Right forelimb (tissue), 1 donor: ENCODE results near the gene CES5A.
"Not testable (repeated sequence)": the region's sequence is repeated elsewhere in the genome, so short reads cannot be mapped to it uniquely, and the experiment has no call there.

Source experiments
- DNase-seq: peaks from one replicate; pipeline ENCODE4 v3.0.0-alpha.2; 2018

CES5A gene, protein sequence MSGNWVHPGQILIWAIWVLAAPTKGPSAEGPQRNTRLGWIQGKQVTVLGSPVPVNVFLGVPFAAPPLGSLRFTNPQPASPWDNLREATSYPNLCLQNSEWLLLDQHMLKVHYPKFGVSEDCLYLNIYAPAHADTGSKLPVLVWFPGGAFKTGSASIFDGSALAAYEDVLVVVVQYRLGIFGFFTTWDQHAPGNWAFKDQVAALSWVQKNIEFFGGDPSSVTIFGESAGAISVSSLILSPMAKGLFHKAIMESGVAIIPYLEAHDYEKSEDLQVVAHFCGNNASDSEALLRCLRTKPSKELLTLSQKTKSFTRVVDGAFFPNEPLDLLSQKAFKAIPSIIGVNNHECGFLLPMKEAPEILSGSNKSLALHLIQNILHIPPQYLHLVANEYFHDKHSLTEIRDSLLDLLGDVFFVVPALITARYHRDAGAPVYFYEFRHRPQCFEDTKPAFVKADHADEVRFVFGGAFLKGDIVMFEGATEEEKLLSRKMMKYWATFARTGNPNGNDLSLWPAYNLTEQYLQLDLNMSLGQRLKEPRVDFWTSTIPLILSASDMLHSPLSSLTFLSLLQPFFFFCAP

GRCh38 chr16:55875273-55875672 is at the start of gene CES5A:
CES5A (minus strand) TSS chr16:55875373; CDS start chr16:55875221, 152 bp downstream.
- no peak for DNase-seq

DNA sequence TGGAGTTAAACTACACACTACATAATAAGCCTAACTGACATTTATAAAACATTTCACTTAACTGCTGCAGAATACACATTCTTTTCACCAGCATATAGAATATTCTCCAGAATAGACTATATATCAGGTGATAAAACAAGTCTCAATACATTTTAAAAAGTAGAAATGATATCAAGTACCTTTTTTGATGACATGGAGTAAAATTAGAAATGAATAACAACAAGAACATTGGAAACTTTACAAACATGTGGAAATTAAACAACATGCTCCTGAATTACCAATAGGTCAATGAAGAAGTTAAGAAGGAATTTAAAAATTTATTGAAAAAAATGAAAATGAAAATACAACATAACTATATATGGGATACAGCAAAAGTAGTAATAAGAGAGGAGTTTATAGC is 47.5 kb upstream of the CES5A start:
- DNase-seq, result no peak

- DNase-seq, result no peak
Observed at GRCh38 chr16:55917373-55918160, 42.4 kb upstream of the CES5A start.

DNA sequence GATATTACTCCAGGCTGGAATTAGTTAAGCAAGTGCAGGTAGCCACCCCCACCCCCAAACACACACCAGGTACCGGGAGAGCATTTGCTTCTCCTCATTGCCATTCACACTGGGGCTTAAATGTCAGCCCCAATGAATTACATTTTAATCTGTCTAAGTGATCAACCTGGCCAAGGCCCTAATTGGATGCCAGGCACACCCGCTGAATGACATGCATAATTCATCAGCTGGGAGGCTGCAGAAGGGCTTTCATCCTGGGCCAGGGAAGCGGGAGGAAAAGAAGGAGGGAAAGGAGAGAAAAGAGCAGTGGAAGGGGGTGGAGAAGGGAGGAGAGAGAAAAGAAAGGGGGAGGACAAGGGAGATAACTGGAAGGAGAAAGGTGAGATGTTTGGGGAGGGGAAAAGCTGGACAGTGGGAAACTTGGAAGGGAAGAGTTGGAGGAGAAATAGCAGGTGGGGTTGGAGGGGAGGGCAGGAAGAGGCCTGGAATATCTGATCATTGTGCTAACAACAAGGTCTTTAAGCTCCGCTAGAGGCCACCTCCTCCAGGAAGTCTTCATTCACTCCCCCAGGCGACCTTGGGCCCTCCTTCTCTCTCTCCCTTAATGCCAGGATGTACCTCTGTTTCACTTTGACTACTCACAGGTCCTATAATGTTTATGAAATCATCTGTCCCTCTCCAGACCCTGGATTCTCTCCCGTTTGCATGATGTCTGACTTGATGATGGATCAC is 40.1 kb upstream of the CES5A start:
- no peak for DNase-seq

- no peak for DNase-seq
Observed at GRCh38 chr16:55914383-55914782, 39.2 kb upstream of the CES5A start.

GRCh38 chr16:55913716-55914115 is 38.5 kb upstream of the CES5A start:
- DNase-seq, result no peak

GRCh38 chr16:55913121-55913520 is 37.9 kb upstream of the CES5A start:
- not testable (repeated sequence) for DNase-seq

GRCh38 chr16:55912022-55912421 is 36.8 kb upstream of the CES5A start:
- DNase-seq, result no peak

DNA sequence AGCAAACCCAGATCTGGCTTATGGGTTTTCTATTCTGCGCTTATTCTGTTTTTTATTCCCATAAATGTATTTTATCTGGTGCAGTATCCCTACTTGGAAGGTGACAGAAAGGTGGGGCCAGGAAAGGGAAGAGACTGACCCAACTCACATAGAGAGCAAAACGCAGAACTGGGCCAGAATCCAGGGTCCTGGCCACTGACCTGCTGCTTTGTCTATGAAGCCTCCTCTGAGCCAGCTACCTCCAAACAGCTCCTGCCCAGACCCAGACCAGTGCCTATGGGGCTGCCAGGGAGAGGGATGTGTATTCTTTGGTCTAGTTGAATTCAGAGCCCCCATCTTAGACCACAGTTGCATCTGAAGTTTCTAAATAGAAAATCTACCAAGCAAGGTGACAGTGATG is 36.4 kb upstream of the CES5A start:
- no peak for DNase-seq

GRCh38 chr16:55909876-55910275 is 34.7 kb upstream of the CES5A start:
- no peak for DNase-seq

- DNase-seq, result no peak
Observed at GRCh38 chr16:55908641-55909040, 33.5 kb upstream of the CES5A start.

- no peak for DNase-seq
Observed at GRCh38 chr16:55907661-55908060, 32.5 kb upstream of the CES5A start.

DNA sequence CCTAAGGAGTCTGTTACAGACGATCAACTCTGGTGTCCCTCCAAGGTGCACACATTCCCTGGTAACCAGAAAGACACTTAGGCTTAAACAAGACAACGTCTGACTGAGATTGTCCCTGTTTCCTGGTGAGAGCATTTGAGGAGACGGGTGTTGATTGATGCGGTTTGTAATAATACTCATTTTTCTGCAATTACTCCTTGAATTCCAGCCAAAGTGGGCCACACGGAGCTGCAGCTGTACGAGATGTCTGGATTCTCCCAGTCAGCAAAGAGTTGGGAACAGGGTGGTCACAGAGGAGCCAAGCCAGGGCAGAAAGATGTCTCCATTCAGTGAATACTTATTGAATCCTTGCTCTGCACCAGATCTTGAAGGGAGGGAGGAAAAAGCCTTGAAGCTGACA is 30.9 kb upstream of the CES5A start:
- no peak for DNase-seq

- DNase-seq, result no peak
Observed at GRCh38 chr16:55905651-55906050, 30.5 kb upstream of the CES5A start.

DNA sequence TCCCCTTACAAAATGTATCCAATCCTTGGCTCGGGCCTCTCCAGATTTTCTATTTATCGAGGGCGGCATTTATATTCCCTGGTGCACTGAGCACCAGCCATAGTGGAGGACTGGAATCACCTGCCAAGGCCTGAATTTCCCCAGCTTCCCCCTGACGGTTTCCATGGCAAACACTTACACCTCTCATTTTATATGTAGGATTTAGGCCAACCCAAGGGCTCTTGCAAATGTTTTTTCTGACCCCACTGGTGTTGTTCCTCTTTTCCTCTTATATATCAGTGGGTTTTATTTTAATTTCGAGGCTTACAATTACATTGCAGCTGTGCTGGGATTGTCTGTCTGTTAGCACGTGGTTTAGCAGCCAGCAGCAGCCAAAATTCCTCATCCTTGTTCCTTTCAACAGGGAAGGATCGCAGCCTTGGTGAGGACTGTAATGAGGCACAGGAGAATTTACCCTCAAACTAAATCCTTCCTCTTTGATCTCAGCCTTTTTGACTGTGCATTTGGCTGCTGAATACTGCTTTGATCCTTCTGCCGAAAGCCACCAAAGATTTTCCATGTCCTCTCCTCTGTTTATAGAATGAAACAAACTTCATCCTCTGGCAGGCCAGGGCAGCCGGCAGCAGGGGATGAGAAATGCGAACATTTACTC is 26.5 kb upstream of the CES5A start:
- DNase-seq, result no peak

- DNase-seq, result no peak
Observed at GRCh38 chr16:55900616-55901393, 25.6 kb upstream of the CES5A start.

- no peak for DNase-seq
Observed at GRCh38 chr16:55899857-55900256, 24.7 kb upstream of the CES5A start.

DNA sequence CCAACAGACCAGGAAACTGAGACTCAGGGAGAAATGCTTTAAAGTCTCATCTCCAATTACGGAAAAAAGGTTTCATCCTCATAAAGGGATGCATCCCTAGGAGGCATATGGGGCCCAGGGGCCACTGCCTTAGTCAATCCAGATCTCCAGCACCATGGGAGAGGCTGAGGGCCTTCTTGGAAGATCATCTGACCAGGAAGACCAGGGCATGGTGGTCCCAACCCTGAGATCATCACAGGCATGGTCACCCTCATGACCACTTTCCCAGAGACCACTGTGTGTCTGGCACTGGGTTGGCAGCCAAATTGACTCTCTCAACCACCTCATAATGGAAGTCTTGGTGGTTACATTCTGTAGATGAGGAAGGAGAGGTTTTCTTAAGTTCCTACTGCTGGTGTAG is 23.4 kb upstream of the CES5A start:
- DNase-seq, result no peak

GRCh38 chr16:55892821-55893220 is 17.6 kb upstream of the CES5A start:
- no peak for DNase-seq

- no peak for DNase-seq
Observed at GRCh38 chr16:55889518-55889917, 14.3 kb upstream of the CES5A start.

DNA sequence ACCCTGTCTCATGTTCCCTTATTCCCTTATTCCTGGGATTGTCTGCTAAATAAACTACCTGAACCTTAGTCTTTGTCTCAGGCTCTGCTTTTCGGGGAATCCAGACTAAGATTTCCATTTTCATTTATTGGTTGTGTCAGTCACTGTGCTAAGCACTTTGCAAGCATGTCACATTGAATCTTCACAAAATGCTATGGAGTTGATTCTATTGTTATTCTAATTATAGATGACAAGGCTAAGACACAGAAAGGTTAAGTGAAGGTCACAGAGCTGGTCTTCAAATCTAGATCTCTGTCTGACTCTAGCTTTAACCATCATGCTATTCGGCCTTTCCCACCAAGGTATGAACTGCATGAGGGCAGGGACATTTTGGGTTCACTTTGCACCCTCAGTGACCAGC is 13.4 kb upstream of the CES5A start:
- DNase-seq, result no peak

DNA sequence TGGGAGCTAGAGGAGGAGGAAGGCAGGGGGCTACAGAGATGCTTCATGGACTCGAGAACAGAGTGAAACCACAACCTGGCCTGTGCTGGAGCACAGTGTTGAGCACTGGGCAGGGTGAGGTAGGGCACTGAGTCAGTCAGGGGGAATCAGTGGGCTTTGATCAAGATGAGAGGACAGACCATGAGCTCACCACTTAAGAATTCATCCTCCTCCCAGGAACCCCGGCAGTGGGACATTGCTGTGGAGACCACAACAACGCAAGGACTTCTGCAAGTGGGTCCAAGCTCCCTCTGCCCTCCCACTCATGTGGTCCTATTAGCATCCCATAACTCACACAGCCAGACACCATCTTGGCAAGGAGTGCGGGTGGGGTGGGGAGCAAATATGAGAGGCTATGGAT is 1.7 kb upstream of the CES5A start:
- DNase-seq, result no peak
